ENCODE measurements around the gene MEGF6.
A peak's percentile ranks its signal among the peaks of the same experiment; 100 is the strongest.

The MEGF6 gene

GRCh38 chr1:3522112-3522511 is 89.2 kb downstream of the MEGF6 start:
- DNase-seq (ENCODE audit: low spot score) (no peak), FAIRE-seq (no peak)

GRCh38 chr1:3521426-3521825 is 89.9 kb downstream of the MEGF6 start:
- FAIRE-seq (no peak), DNase-seq (ENCODE audit: low spot score) (no peak)

DNA sequence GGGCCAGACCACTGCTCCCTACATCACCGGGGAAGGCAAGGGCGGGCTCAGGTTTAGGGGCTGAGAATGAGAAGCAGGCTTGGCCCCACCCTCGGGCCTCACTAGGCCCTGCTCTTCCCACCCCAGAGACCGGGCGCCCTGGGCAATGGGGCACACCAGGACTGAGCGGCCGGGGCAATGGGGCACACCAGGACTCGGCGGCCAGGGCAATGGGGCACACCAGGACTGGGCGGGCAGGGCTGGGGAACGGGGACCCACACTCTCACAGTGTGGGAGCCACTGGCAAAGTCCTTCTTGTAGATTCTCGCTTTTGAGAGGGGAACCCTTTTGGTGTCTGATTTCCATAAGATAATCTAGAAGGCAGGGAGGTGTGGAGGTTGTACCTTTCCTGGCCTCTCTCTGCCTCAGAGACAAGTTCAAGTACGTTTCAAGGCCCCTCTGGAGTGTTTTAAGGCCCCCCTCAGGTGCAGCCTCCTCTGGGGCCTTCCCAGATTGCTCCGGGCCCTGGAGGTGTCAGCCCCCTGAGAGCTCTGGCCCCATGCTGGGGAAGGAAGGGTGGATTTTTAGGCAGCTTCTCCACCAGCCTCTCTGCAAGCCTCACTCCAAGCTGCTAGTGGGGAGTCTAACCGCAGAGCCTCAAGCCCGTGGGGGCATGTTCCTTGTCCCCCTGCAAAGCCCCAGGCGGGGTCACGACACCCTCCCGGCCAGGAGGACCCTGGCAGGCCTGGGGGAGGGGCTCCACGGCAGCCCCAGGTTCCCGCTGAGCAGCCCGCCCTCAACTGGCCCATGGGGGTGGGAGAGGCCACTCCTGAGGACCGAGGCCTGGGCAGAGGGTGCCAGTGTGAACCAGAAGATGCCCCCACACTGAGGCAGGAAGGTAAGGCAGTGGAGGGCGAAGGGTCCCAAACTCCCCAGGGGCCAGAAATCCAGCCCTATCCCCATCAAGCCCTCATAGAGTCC is 90.6 kb downstream of the MEGF6 start:
- no peak for FAIRE-seq
- no peak for DNase-seq (ENCODE audit: low spot score)

DNA sequence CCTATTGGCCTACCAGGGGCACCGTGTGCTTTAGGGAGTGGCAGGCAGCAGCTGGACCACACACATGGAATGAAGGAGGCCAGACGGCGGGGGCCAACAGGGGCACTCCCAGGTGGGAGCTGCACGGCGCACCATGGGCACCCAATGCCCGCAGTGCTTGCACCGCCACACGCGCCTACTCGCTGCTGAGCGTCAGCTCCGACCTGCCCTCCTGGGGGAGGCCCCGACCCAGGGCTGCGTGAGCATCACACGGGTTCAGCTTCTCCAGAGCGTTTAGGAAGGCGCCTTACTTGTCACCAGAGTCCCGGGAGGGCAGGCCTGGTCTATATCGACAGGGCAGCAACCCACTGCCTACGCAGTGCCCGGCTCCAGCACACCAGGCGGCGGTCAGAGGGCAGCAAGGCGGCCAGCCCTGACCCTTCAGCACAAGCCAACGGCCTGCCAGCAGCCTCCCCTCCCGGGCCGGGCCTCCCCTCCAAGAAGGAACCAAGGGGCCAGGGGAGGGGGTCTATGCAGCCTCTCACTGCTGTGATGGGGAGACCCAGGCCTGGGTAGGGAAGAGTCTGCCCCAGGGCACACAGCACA is 91.9 kb downstream of the MEGF6 start:
- DNase-seq (ENCODE audit: low spot score) (no peak), FAIRE-seq (no peak)

- FAIRE-seq (no peak), DNase-seq (ENCODE audit: low spot score) (no peak)
These were observed 92.6 kb downstream of the MEGF6 start for GRCh38 chr1:3518756-3519155.

DNA sequence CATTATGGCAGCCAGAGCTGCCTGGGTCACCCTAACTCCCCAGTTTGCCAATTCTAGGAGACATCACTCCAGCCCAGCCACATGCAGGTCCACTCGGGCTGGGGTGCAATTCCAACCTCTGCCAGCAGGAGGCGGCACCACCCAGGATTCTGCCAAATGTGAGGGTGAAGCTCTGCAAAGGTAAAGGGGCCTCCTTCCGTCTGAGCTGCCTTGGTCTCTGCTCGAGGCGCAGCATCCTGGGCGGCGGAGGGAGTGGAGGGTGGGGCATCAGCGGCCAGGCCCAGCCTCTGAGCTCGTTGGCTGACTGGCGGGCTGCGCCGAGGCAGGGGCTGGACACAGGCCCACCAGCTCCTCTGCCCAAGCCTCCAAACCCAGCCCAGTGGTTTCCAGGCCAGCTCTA is 93.1 kb downstream of the MEGF6 start:
- FAIRE-seq, result no peak
- DNase-seq (ENCODE audit: low spot score), result no peak

GRCh38 chr1:3516911-3517675 is 94.2 kb downstream of the MEGF6 start:
- FAIRE-seq, result no peak

GRCh38 chr1:3516481-3516869 is 94.8 kb downstream of the MEGF6 start:
- FAIRE-seq (no peak), DNase-seq (ENCODE audit: low spot score) (no peak)

More at GRCh38 chr1:3516911-3517675, 94.2 kb downstream of the MEGF6 start:
- no peak for DNase-seq (ENCODE audit: low spot score)

GRCh38 chr1:3515774-3516480 is 95.4 kb downstream of the MEGF6 start:
- peak; percentile 93 for DNase-seq (ENCODE audit: low spot score)

GRCh38 chr1:3515272-3515671 is 96.0 kb downstream of the MEGF6 start:
- FAIRE-seq (no peak), DNase-seq (ENCODE audit: low spot score) (no peak)

More at GRCh38 chr1:3515774-3516480, 95.4 kb downstream of the MEGF6 start:
- FAIRE-seq, result peak; percentile 89

GRCh38 chr1:3514404-3514803 is 96.9 kb downstream of the MEGF6 start:
- FAIRE-seq (no peak), DNase-seq (ENCODE audit: low spot score) (no peak)

GRCh38 chr1:3511856-3512255 is 99.5 kb downstream of the MEGF6 start:
- no peak for DNase-seq (ENCODE audit: low spot score)
- no peak for FAIRE-seq

DNA sequence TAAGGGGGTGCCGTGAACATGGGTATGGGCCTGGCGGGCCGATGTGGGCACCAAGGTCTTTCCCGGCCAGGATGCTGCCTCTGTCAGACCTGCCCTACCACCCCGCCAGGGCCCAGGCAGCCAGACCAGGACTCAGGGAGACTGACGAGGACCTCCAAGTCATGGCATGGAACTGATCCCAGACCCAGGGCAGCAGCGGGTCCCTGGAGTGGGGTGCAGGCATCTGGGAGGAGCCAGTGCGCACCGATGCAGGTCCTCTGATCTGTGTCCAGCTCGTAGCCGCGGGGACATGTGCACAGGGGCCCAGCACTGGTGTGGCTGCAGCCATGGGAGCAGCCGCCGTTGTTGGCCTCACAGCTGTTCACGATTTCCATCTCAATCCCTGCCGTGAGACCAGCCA is 100.0 kb downstream of the MEGF6 start:
- no peak for FAIRE-seq
- DNase-seq (ENCODE audit: low spot score), result no peak

DNA sequence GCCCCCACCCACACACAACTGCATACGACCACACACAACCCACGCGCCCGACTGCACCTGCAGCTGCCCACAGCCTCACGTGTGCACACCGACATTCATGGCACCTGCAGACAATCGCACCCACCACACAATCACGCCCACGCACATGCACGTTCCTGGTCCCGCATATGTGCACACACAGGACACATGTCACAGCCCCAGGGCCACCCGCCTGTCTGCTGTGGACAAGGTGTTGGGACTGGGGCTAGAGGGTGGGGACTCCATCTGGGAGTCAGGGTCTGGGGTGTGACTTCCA is 100.4 kb downstream of the MEGF6 start:
- DNase-seq (ENCODE audit: low spot score), result no peak

GRCh38 chr1:3510136-3510955 is 101.0 kb downstream of the MEGF6 start:
- FAIRE-seq, result peak; percentile 94
- DNase-seq (ENCODE audit: low spot score), result peak; percentile 93

More for the DNA sequence above, 100.4 kb downstream of the MEGF6 start:
- no peak for FAIRE-seq

DNA sequence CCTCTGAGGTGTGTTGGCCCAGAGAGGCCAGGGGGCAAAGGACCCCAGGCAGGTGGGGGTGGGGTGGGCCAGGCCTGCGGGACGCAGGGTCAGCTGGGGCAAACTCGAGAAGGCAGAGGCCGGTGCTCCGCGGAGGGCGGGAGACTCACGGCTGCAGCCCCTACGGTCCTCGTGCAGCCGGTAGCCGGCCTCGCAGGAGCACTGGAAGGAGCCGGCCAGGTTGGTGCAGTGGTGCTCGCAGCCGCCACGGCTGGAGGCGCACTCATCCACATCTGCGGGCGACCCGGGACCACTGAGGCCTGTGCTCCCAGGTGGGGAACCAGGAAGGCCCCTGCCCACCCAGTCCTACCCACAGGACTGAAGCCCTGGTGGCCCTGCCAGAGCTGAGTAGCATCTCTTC is 101.6 kb downstream of the MEGF6 start:
- no peak for DNase-seq (ENCODE audit: low spot score)
- FAIRE-seq, result no peak

DNA sequence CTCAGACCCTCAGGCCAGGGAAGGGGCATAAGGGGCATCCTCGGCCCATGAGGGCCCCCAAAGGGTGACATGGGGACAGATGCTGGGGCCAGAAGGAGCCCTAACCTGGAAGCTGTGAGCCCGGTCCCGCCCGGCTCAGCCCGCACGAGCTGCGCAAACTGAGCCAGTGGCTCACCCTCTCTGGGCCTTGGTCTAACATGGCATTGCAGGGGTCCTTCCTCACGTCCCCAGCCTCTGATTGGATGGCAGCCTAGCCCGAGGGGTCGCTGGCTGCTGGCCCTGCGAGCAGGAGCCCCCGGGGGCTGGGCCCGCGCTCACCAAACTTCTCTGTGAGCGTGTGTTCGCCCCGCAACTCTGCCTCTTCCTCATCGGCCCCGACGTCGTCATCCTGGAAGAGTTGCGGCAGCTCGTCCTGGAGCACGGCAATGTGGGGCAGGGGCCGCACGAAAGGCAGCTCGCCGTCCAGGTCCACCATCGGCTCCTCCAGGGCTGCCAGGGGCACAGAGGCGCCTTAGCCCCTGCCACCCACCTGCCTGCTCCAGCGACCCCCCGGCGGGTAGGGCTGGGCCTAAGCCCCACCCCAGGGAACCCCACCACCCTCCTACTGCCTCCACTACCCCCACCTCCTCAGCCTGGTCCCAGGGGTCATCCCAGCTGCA is 102.4 kb downstream of the MEGF6 start:
- FAIRE-seq, result no peak
- no peak for DNase-seq (ENCODE audit: low spot score)

- no peak for FAIRE-seq
- DNase-seq (ENCODE audit: low spot score), result no peak
These were observed 103.6 kb downstream of the MEGF6 start for GRCh38 chr1:3507636-3508275.

DNA sequence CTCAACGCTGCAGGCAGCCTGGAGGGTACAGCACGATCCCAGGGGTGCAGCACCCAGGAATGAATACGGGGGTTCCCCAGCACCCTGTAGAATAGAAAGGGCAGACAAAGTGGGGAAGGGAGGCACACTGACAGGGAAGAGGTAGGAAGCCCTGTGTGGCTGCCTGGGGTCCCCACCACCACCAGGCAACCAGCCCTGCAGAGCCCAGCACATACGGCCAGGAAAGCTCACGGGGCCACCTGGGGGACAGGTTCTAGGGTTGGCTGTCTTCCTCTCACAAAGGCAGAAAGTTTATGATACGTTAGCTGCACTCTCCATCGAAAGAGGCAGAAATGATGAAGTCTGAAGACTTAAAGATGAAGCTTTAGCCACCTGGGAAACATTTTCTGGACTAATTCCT is 104.4 kb downstream of the MEGF6 start:
- FAIRE-seq (no peak), DNase-seq (ENCODE audit: low spot score) (no peak)

- DNase-seq (ENCODE audit: low spot score), result no peak
- FAIRE-seq, result no peak
These were observed 105.3 kb downstream of the MEGF6 start for GRCh38 chr1:3506041-3506440.

Measured in RCC 7860 (cell line).